ENCODE measurements around the gene PRPF8. TPM values are rescaled to one million over a fixed set of nuclear protein-coding genes. Genes with fewer than 3 reads are reported as not detected.
A peak's percentile ranks its signal among the peaks of the same experiment; 100 is the strongest.

PRPF8 gene
- total and polyA plus RNA-seq, 2 of the 13 experiments (the other 11 are each of a cell fraction or from before 2014, with no cell fraction given): 112 to 179 TPM

- TF ChIP-seq ZBTB25 (CRISPR knock-in tag; IDR thresholded peaks at IDR 0.05) (no peak), ZNF354B (CRISPR knock-in tag; IDR thresholded peaks at IDR 0.05) (no peak), BCL6 (CRISPR knock-in tag; IDR thresholded peaks at IDR 0.05) (no peak), HMG20A (CRISPR knock-in tag; IDR thresholded peaks at IDR 0.05; ENCODE audit: borderline replicate concordance) (no peak), ELF4 (CRISPR knock-in tag; IDR thresholded peaks at IDR 0.05; ENCODE audit: borderline replicate concordance) (no peak), NR2F2 (IDR thresholded peaks at IDR 0.05; ENCODE audit: borderline replicate concordance, low read depth) (no peak), HDAC1 (CRISPR knock-in tag; IDR thresholded peaks at IDR 0.05) (no peak), PRDM15 (CRISPR knock-in tag; IDR thresholded peaks at IDR 0.05) (no peak), RBM22 (optimal IDR thresholded peaks at IDR 0.05; ENCODE audit: low read length) (no peak), ZNF460 (CRISPR knock-in tag; IDR thresholded peaks at IDR 0.05; ENCODE audit: borderline replicate concordance) (no peak), ISL2 (CRISPR knock-in tag; IDR thresholded peaks at IDR 0.05) (no peak), RORA (CRISPR knock-in tag; IDR thresholded peaks at IDR 0.05) (no peak), REST (IDR thresholded peaks at IDR 0.05; ENCODE audit: borderline replicate concordance in 1 of 2, low read depth in 1 of 2, low read length in 2 of 2) (no peak), ZNF629 (CRISPR knock-in tag; conservative IDR thresholded peaks at IDR 0.05) (no peak), HES4 (CRISPR knock-in tag; IDR thresholded peaks at IDR 0.05; ENCODE audit: borderline replicate concordance) (peak; percentile 26; the same call in 1 of the 2 replicates)
- TF ChIP-seq, protein P1, sequence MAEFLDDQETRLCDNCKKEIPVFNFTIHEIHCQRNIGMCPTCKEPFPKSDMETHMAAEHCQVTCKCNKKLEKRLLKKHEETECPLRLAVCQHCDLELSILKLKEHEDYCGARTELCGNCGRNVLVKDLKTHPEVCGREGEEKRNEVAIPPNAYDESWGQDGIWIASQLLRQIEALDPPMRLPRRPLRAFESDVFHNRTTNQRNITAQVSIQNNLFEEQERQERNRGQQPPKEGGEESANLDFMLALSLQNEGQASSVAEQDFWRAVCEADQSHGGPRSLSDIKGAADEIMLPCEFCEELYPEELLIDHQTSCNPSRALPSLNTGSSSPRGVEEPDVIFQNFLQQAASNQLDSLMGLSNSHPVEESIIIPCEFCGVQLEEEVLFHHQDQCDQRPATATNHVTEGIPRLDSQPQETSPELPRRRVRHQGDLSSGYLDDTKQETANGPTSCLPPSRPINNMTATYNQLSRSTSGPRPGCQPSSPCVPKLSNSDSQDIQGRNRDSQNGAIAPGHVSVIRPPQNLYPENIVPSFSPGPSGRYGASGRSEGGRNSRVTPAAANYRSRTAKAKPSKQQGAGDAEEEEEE (CRISPR knock-in tag; IDR thresholded peaks at IDR 0.05; ENCODE audit: borderline replicate concordance): no peak
- TF ChIP-seq, protein P2, sequence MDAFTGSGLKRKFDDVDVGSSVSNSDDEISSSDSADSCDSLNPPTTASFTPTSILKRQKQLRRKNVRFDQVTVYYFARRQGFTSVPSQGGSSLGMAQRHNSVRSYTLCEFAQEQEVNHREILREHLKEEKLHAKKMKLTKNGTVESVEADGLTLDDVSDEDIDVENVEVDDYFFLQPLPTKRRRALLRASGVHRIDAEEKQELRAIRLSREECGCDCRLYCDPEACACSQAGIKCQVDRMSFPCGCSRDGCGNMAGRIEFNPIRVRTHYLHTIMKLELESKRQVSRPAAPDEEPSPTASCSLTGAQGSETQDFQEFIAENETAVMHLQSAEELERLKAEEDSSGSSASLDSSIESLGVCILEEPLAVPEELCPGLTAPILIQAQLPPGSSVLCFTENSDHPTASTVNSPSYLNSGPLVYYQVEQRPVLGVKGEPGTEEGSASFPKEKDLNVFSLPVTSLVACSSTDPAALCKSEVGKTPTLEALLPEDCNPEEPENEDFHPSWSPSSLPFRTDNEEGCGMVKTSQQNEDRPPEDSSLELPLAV (CRISPR knock-in tag; conservative IDR thresholded peaks at IDR 0.05; ENCODE audit: low read depth): no peak
Measured at GRCh38 chr17:1621273-1621954, 63.3 kb downstream of the PRPF8 start (continued).
